Stimulated activated CD8-positive, alpha-beta memory T cell treated with anti-CD3 and anti-CD28 coated beads, Interleukin-12 subunit alpha, Interleukin-12 subunit beta, amount 100 ng/mL, for 24 hours (primary cell): ENCODE measurements around the gene HAP1.

Source experiments
- DNase-seq: peaks from one replicate; pipeline ENCODE4 v3.0.0-alpha.2; 2020; ENCODE audit errors: extremely low read depth

Gene HAP1

DNA sequence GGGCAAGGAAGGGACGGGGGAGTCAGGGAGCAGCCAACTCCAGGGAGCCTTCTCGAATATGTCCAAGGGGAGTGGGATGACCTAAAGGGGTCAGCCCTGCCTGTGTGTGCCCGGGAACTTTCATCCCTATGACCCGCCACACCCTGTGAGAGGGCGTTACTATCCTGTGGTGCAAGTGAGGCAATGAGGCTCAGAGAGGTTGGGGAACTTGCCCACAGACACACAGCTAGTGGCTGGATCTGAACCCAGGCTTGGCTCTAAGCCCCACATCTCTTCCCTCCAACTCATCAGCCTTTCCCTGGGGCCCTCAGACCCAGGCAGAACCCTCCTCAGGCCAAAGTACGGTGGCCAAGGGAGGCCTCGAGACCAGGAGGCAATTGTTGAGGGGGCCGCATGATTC, 28.9 kb upstream of the HAP1 start:
- no peak for DNase-seq

DNA sequence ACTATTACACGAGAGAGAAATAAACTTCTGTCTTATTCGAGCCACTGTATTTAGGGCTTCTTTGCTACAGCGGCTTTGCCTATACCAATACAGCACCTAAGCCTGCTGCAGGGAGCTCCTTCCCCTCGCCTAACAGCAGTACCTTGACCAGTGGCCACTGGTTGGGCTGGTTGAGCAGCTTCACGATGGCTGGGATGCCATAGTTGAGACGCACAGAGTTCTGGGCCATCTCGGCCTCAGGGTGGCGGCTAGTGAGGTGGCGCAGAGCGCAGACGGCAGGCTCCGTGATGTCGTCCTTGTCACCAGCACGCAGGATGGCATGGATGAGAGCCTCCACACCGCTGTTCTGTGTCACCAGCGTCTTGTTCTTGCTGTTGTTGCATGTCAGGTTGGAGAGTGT, 28.4 kb upstream of the HAP1 start:
- DNase-seq = no peak

DNA sequence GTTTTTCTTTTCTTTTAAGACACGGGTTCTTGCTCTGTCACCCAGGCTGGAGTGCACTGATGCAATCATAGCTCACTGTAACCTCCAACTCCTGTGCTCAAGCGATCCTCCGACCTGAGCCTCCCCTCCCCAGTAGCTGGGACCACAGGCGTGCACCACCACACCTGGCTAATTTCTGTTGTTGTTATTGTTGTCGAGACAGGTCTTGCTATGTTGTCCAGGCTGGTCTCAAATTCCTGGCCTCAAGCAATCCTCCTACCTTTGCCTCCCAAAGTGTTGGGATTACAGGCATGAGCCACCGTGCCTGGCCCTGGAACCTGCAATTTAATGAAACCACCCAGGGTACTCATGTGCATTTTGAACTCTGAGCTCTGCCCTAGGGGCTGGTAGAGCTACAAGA, 27.9 kb upstream of the HAP1 start:
- DNase-seq = no peak

GRCh38 chr17:41760878-41761277, 26.4 kb upstream of the HAP1 start:
- no peak for DNase-seq

- no peak for DNase-seq
These were observed 24.2 kb upstream of the HAP1 start for GRCh38 chr17:41758601-41759000.

DNA sequence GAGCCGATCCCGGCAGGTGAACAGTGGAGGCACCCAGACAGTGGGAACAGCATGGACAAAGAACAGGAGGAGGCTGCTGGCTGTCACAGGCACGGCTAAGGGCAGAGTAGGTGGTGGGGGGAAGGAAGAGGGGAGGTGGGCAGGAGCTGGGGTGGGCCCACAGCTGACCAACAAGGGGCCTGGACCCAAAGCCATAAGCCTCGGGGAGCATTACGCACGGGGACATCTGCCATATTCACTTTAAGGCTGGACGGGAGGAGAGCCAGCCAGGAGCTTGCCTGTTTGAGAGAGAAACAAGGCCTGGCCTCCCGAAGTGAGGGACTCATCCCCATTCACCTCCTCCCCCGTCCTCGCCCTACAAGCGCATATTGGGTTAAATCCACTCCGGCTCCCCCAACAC, 19.6 kb upstream of the HAP1 start:
- DNase-seq = no peak

- DNase-seq = no peak
These were observed 16.8 kb upstream of the HAP1 start for GRCh38 chr17:41751288-41751687.

DNA sequence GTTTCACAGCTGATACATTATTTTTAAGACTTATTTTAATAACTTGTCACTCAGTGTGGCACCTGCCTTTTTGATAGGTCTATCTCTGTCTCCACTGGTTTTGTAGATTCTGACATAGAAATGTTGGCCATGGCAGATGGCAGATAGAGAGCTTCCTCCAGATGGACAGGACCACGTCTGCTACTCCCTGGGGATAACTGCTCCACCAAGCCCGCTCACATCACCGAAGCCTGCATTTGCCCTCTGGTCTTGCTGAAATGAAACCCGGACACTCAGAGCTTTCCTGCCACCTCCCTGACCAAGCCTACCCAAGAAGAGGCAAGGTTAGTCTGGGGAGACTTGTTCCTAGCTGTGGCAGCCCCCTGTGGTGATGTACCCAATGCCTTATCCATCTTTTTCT, 16.4 kb upstream of the HAP1 start:
- DNase-seq = no peak

DNA sequence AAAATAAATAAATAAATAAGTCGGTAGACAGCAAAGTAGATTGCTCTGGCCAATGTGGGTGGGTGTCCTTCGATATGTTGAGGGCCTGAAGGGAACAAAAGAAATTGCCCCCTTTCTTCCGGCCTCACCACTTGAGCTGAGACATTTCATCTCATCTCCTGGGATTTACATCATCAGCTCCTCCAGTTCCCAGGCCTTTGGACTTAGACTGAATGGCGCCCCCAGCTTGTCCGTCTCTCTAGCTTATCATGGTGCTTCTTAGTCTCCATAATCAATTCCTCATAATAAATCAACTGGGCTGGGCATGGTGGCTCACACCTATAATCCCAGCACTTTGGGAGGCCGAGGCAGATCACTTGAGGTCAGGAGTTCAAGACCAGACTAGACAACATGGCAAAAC, 13.8 kb upstream of the HAP1 start:
- DNase-seq = no peak

GRCh38 chr17:41741709-41742108, 7.3 kb upstream of the HAP1 start:
- DNase-seq = no peak

- no peak for DNase-seq
These were observed 6.1 kb upstream of the HAP1 start for GRCh38 chr17:41740506-41740905.

- no peak for DNase-seq
These were observed 5.4 kb upstream of the HAP1 start for GRCh38 chr17:41739661-41740352.

DNA sequence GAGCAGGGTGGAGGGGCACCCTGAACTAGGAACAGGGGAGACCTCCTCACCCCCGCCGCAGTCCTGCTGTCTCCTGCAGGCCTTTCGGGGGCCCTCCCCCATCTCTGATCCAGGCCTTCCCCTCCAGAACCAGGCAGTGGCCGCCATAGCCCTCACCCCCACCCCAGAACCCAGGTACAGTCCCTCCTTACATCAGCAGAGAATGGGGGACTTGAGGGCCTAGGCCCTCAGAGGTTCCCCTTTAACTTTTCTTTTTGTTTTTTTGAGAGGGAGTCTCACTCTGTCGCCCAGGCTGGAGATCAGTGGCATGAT, 4.3 kb upstream of the HAP1 start:
- no peak for DNase-seq

- DNase-seq = peak; percentile 41
These were observed 3.8 kb upstream of the HAP1 start for GRCh38 chr17:41738077-41738800.

DNA sequence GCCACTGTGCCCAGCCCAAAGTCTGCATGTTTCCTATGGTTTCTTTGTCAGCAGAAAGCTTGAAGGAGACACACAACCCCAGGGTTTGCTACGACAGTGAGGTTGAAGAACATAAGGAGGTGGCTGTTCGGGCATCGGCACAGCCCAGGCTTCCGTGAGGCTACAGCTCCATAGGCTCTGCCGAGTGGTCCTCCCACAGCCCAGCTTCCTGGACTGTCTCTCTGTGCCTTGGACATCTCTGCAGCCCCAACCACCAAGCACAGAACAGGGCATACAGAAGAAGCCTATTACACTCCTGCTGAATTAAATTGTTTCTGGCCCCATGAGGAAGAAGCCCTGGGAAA, 3.2 kb upstream of the HAP1 start:
- no peak for DNase-seq

DNA sequence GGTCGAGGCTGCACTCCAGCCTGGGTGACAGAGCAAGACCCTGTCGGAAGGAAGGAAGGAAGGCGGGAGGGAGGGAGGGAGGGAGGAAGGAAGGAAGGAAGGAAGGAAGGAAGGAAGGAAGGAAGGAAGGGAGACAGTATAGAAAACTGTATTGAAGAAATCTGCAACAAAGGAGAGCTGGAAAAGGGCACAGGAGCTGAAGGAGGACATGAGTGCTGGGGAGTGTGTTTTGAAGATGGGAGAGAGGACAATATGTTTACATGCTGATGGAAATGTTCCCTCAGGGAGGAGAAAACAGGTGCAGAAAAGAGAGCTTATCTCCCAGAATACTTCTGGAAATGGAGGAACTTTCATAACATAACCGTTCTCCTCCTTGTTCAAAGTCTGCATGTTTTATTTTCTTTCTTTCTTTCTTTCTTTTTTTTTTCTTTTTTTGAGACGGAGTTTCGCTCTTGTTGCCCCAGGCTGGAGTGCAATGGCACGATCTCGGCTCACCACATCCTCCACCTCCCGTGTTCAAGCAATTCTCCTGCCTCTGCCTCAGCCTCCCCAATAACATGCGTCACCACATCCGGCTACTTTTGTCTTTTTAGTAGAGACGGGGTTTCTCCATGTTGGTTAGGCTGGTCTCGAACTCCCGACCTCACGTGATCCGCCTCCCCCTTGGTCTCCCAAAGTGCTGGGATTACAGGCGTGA, 2.7 kb upstream of the HAP1 start:
- DNase-seq = no peak

DNA sequence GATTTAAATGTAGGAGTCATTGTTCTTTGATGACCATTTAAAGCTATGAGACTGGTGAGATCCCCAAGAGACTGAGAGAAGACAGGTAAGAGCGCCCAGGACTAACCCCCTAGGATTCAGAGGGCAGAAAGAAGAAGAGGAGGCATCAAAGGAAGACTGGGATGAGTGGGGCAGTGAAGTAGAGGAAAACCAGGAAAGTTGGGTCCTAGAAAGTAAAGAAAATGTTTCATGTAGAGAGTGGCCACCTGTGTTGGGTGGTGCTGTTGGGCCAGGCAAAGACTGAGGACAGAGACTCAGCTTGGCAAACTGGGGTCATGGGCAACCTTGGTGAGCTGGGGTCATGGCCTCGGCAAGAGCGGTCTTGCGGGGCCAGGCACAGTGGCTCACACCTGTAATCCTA, 1.3 kb upstream of the HAP1 start:
- DNase-seq = no peak

GRCh38 chr17:41734949-41735313, 488 bp upstream of the HAP1 start:
- DNase-seq = no peak

DNA sequence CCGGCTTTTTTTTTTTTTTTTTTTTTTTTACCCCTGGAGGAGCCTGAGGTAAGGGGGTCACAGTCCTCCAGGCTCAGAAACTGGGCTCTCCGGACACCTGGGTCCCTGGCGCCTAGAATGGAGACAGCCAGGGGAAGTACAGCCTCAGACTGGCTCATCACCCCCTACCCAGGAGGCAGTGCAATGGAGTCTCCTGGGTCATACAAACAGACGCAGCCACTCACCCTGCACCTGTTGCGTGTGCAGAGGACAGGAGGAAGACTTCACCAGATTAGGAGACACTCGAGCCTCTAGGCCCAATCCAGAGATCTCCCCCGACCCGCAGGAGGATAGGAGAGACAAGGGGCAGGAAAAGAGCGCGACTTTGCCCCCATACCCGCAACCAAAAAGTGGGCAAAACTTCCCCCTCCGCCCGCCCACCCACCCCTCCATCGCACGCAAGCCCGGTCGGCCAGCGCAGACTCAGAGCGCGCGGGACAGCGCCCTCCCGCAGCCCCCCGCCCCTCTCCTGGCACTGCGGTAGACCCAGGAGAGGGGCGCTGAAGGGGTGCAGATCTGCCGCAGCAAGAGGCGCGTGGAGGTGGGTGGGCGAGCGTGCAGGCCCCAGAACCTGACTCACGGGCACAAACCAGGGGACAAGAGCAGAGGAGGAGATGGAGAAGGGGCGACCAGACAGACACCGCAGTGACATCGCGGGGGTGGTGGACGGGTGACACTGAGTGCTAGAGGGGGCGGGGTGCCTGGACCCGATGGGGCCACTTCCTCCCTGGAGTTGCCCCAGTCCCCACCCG, 900 bp downstream of the HAP1 start:
- DNase-seq = no peak

GRCh38 chr17:41731836-41732235, 2.6 kb downstream of the HAP1 start:
- DNase-seq = no peak

GRCh38 chr17:41730479-41730878, 4.0 kb downstream of the HAP1 start:
- no peak for DNase-seq

DNA sequence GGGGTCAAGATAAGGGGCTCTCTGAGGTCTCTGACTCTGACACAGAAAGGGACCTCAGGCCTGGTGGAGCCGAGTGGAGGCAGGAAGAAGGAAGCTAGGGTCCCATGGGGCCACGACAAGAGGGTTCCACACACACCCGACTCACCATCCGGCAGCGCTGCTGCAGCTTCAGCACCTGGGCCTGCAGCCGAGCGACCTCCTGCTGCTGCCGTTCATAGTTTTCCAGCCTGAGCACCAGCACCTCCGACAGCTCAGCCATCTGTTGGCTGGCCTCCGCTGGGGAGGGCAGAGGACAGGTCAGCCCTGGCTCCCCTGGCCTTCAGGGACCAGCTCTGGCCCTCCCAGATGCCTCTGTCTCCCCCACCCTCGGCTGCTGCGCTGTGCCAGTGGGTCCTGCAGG, 6.4 kb downstream of the HAP1 start:
- DNase-seq = no peak

GRCh38 chr17:41725134-41725533, 9.3 kb downstream of the HAP1 start:
- DNase-seq = no peak
